T-helper 2 cell treated with Interferon-gamma antibody and Interleukin-4, amounts not matched to agents 5 μg/mL and 100 μg/mL, for 36 hours (primary cell): ENCODE measurements around the gene TESK1.
"Not testable (repeated sequence)": the region's sequence is repeated elsewhere in the genome, so short reads cannot be mapped to it uniquely, and the experiment has no call there.

Experiments used
- DNase-seq: peaks from one replicate; pipeline ENCODE4 v3.0.0; 2021; ENCODE audit warnings: low spot score
- H3K27ac Mint-ChIP-seq: one replicate; pipeline ENCODE4 v1.8.0; 2021; ENCODE audit warnings: mild to moderate bottlenecking, mixed read lengths
- H3K27me3 Mint-ChIP-seq: one replicate; pipeline ENCODE4 v1.8.0; 2021; ENCODE audit warnings: low read depth, mixed read lengths
- H3K36me3 Mint-ChIP-seq: one replicate; pipeline ENCODE4 v1.8.0; 2021; ENCODE audit warnings: low read depth, mixed read lengths
- H3K4me1 Mint-ChIP-seq: one replicate; pipeline ENCODE4 v1.8.0; 2021; ENCODE audit warnings: low read depth, mixed read lengths
- H3K4me3 Mint-ChIP-seq: one replicate; pipeline ENCODE4 v1.8.0; 2022; ENCODE audit warnings: mild to moderate bottlenecking, moderate library complexity, mixed read lengths
- H3K9me3 Mint-ChIP-seq: one replicate; pipeline ENCODE4 v1.8.0; 2021; ENCODE audit warnings: mixed read lengths

The TESK1 gene

GRCh38 chr9:35639225-35639624 lies 34.2 kb downstream of the TESK1 start:
- peaks cover 33% of the 10 kb centered on the region for H3K36me3 Mint-ChIP-seq
- H3K27ac Mint-ChIP-seq = peak overlapping the region; percentile 84
- DNase-seq, H3K27me3 Mint-ChIP-seq: not testable (repeated sequence)
- peaks cover 12% of the 10 kb centered on the region for H3K9me3 Mint-ChIP-seq
- H3K4me1 Mint-ChIP-seq = peaks cover 44% of the 10 kb centered on the region
- peak overlapping the region; percentile 51 for H3K4me3 Mint-ChIP-seq

GRCh38 chr9:35639631-35640030 lies 34.6 kb downstream of the TESK1 start:
- H3K36me3 Mint-ChIP-seq = peaks cover 37% of the 10 kb centered on the region
- H3K27ac Mint-ChIP-seq = peak overlapping the region; percentile 84
- DNase-seq = no peak
- H3K9me3 Mint-ChIP-seq = peaks cover 12% of the 10 kb centered on the region
- H3K4me3 Mint-ChIP-seq = peak overlapping the region; percentile 51
- H3K27me3 Mint-ChIP-seq = no peaks in the 10 kb centered on the region
- H3K4me1 Mint-ChIP-seq = peaks cover 48% of the 10 kb centered on the region

DNA sequence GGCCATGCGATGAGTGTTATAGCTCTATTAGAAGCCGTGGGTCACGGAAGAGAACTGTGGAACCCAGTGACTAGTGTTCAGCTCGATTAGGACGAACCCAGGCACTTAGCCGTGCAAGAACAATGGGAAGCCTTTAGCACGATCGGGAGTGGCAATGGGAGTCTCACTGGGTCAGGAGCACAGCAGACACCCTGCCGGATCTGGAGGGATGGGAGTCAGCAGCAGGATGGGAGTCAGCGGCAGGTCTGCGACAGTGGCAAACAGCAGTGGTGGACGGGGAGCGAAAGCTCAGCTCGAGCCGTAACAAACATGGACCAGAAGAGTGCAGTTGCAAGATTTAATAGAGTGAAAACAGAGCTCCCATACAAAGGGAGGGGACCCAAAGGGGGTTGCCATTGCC lies 35.4 kb downstream of the TESK1 start:
- not testable (repeated sequence) for H3K4me3 Mint-ChIP-seq, H3K27me3 Mint-ChIP-seq
- peak overlapping the region; percentile 38 for H3K27ac Mint-ChIP-seq

GRCh38 chr9:35641478-35641877 lies 36.4 kb downstream of the TESK1 start:
- H3K4me3 Mint-ChIP-seq, DNase-seq, H3K27ac Mint-ChIP-seq, H3K27me3 Mint-ChIP-seq: not testable (repeated sequence)
- peaks cover 41% of the 10 kb centered on the region for H3K36me3 Mint-ChIP-seq
- H3K4me1 Mint-ChIP-seq = peaks cover 42% of the 10 kb centered on the region
- peaks cover 12% of the 10 kb centered on the region for H3K9me3 Mint-ChIP-seq

More for the DNA sequence above, 35.4 kb downstream of the TESK1 start:
- not testable (repeated sequence) for DNase-seq
- Mint-ChIP-seq H3K36me3 (peaks cover 39% of the 10 kb centered on the region), H3K9me3 (peaks cover 12% of the 10 kb centered on the region), H3K4me1 (peaks cover 47% of the 10 kb centered on the region)

- Mint-ChIP-seq H3K4me1 (peaks cover 42% of the 10 kb centered on the region), H3K27ac (no peak overlapping the region), H3K27me3 (no peaks in the 10 kb centered on the region)
Measured at GRCh38 chr9:35643046-35643445, 38.0 kb downstream of the TESK1 start.

DNA sequence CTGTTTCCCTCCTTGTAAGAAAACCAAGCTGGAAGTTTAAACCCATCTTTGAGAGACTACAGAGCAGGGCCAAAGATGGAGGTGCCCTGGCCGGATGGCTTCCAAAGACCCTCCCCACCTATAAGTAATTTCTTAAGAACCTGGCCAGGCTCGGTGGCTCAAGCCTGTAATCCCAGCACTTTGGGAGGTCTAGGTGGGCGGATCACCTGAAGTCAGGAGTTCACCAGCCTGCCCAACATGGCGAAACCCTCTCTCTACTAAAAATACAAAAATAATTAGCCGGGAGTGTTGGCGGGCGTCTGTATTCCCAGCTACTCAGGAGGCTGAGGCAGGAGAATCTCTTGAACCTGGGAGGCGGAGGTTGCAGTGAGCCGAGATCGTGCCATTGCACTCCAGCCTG lies 40.7 kb downstream of the TESK1 start:
- H3K27me3 Mint-ChIP-seq, DNase-seq, H3K9me3 Mint-ChIP-seq: not testable (repeated sequence)
- Mint-ChIP-seq H3K4me3 (peak overlapping the region; percentile 100), H3K4me1 (peaks cover 39% of the 10 kb centered on the region), H3K36me3 (peaks cover 49% of the 10 kb centered on the region), H3K27ac (peak overlapping the region; percentile 98)

More at GRCh38 chr9:35643046-35643445, 38.0 kb downstream of the TESK1 start:
- H3K9me3 Mint-ChIP-seq = peaks cover 12% of the 10 kb centered on the region
- no peak overlapping the region for H3K4me3 Mint-ChIP-seq
- DNase-seq = no peak
- H3K36me3 Mint-ChIP-seq = peaks cover 46% of the 10 kb centered on the region

- peaks cover 43% of the 10 kb centered on the region for H3K4me1 Mint-ChIP-seq
- DNase-seq = no peak
Measured at GRCh38 chr9:35646153-35646532, 41.1 kb downstream of the TESK1 start.

GRCh38 chr9:35646533-35647265 lies 41.6 kb downstream of the TESK1 start:
- Mint-ChIP-seq H3K27me3 (no peaks in the 10 kb centered on the region), H3K4me3 (peak overlapping the region; percentile 100), H3K4me1 (peaks cover 44% of the 10 kb centered on the region), H3K27ac (peak overlapping the region; percentile 98), H3K36me3 (peaks cover 39% of the 10 kb centered on the region), H3K9me3 (no peaks in the 10 kb centered on the region)
- DNase-seq = peak; percentile 94

More at GRCh38 chr9:35646153-35646532, 41.1 kb downstream of the TESK1 start:
- no peaks in the 10 kb centered on the region for H3K27me3 Mint-ChIP-seq
- H3K27ac Mint-ChIP-seq = peak overlapping the region; percentile 98
- H3K4me3 Mint-ChIP-seq = peak overlapping the region; percentile 100
- H3K36me3 Mint-ChIP-seq = peaks cover 45% of the 10 kb centered on the region
- H3K9me3 Mint-ChIP-seq = peaks cover 3% of the 10 kb centered on the region

- H3K27me3 Mint-ChIP-seq = no peaks in the 10 kb centered on the region
- H3K4me3 Mint-ChIP-seq = peak overlapping the region; percentile 100
- no peaks in the 10 kb centered on the region for H3K9me3 Mint-ChIP-seq
- H3K36me3 Mint-ChIP-seq = peaks cover 26% of the 10 kb centered on the region
- peak overlapping the region; percentile 98 for H3K27ac Mint-ChIP-seq
- H3K4me1 Mint-ChIP-seq = peaks cover 43% of the 10 kb centered on the region
- peak; percentile 52 for DNase-seq
Measured at GRCh38 chr9:35649431-35650340, 44.6 kb downstream of the TESK1 start.

DNA sequence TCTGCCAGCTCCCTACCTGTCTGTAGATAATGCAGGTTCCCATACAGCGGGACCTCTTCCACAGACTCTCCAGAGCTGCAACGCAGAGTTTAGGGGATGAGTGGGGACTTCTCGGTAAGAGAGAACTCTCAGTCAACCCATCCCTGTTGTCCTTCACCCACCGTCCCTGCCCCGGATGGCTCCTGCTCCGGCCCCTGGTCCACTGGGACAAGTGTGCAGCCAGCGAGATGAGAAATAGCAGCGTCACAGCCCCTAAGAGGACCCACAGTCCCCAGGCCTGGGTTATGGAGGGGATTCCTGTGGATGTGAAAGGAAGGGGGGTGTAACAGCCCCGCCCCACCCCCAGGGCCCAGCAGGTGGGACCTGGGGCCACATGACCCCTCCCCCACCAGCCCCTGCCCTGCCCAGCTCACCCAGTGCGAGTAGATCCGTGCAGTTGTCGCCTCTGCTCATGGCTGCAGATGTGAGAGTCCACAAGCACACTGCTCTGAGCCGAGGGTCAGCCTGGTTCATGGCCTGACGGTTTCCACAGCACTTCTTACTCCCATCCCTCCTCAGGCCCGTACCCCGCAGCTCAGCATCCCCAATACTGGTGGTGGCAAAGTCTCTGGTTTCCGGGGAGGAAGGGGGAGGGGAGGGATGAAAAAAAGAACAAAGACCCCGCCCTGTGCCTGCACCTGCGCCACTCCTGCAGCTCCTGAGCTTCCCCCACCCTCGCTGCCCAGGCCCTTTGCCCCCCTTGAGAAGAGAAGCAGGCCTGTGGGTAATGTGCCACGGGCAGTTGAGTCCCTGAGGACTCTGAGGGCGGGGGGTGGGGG lies 45.5 kb downstream of the TESK1 start, which contains the start of gene SIT1:
TSS of gene SIT1 (minus strand) at position 591 of the 818 bp plus-strand sequence. CDS start at position 513, 78 bp downstream.
- peak; percentile 36 for DNase-seq
- peak within 1 kb of the TSS; percentile 98 for H3K27ac Mint-ChIP-seq
- no peaks in the 10 kb centered on the region for H3K9me3 Mint-ChIP-seq
- peaks cover 40% of the 10 kb centered on the region for H3K4me1 Mint-ChIP-seq
- no peaks in the 10 kb centered on the region for H3K27me3 Mint-ChIP-seq
- peaks cover 26% of the 10 kb centered on the region for H3K36me3 Mint-ChIP-seq
- peak within 1 kb of the TSS; percentile 100 for H3K4me3 Mint-ChIP-seq

DNA sequence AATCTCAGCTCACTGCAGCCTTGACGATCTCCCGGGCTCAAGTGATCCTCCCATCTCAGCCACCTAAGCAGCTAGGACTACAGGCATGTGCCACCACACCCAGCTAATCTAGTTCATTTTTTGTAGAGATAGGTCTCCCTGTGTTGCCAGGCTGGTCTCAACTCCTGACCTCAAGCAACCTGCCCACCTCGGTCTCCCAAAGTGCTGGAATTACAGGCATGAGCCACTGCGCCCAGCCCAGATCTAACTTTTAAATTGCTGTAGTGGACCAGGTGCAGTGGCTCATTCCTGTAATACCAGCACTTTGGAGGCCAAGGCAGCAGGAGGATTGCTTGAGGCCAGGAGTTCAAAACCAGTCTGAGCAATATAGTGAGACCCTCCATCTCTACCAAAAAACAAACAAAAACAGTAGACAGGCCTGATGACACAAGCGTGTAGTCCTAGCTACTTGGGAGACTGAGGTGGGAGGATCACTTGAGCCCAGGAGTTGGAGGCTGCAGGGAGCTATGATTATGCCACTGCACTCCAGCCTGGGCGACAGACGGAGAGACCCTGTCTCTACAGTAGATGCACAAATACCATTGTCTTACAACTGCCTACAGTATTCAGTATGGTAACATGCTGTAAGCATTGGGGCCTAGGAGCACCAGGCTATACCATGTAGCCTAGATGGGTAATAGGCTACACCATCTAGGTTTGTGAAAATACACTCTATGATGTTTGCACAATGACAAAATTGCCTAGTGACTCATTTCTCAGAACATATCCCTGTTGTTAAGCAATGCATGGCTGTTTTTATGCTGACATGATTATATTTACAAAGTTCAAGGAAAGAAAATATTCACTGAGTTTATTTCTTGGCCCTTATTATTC lies 47.1 kb downstream of the TESK1 start:
- H3K4me1 Mint-ChIP-seq = peaks cover 52% of the 10 kb centered on the region
- no peaks in the 10 kb centered on the region for H3K27me3 Mint-ChIP-seq
- peak overlapping the region; percentile 55 for H3K27ac Mint-ChIP-seq
- no peaks in the 10 kb centered on the region for H3K9me3 Mint-ChIP-seq
- peak overlapping the region; percentile 100 for H3K4me3 Mint-ChIP-seq
- peaks cover 22% of the 10 kb centered on the region for H3K36me3 Mint-ChIP-seq
- DNase-seq = no peak

- H3K9me3 Mint-ChIP-seq = no peaks in the 10 kb centered on the region
- H3K36me3 Mint-ChIP-seq = peaks cover 20% of the 10 kb centered on the region
- peak overlapping the region; percentile 37 for H3K4me3 Mint-ChIP-seq
- DNase-seq = no peak
- peaks cover 4% of the 10 kb centered on the region for H3K27me3 Mint-ChIP-seq
- H3K27ac Mint-ChIP-seq = no peak overlapping the region
- peaks cover 53% of the 10 kb centered on the region for H3K4me1 Mint-ChIP-seq
Measured at GRCh38 chr9:35652829-35653209, 47.8 kb downstream of the TESK1 start.
